Endodermal cell (in vitro differentiated cells): ENCODE results near the gene PLOD2. TPM values are rescaled to one million over a fixed set of nuclear protein-coding genes. Genes with fewer than 3 reads are reported as not detected.

Experiments
- DNase-seq: peaks from one replicate; pipeline ENCODE4 v3.0.0-alpha.2; 2017
- H3K27ac ChIP-seq: 2 replicates; pipeline ENCODE4 v1.5.1; 2013; ENCODE audit warnings: mild to moderate bottlenecking, low read depth, low read length, moderate library complexity
- H3K27me3 ChIP-seq: 2 replicates; pipeline ENCODE4 v1.6.1; 2013; ENCODE audit warnings: mild to moderate bottlenecking, low read length, moderate library complexity; ENCODE audit not compliant: insufficient read depth, control insufficient read depth, poor library complexity, severe bottlenecking
- H3K36me3 ChIP-seq: 2 replicates; pipeline ENCODE4 v1.7.0; 2013; ENCODE audit warnings: mild to moderate bottlenecking, low read length, moderate library complexity; ENCODE audit not compliant: control insufficient read depth, insufficient read depth
- H3K4me1 ChIP-seq: one replicate; pipeline ENCODE4 v1.7.0; 2013; ENCODE audit warnings: low read length; ENCODE audit not compliant: control insufficient read depth, insufficient read depth
- H3K4me3 ChIP-seq: 2 replicates; pipeline ENCODE4 v1.5.1; 2013; ENCODE audit warnings: mild to moderate bottlenecking, low read length, moderate library complexity
- H3K9ac ChIP-seq: 2 replicates; pipeline ENCODE4 v1.6.1; 2013; ENCODE audit warnings: mild to moderate bottlenecking, low read length, moderate library complexity; ENCODE audit not compliant: poor library complexity, severe bottlenecking; ENCODE audit errors: extremely low read depth
- H3K9me3 ChIP-seq: 2 replicates; pipeline ENCODE4 v1.6.1; 2013; ENCODE audit warnings: mild to moderate bottlenecking, low read length, moderate library complexity; ENCODE audit not compliant: control insufficient read depth
- H3K27ac Mint-ChIP-seq: 2 replicates; pipeline ENCODE4 v1.8.0; 2020; ENCODE audit warnings: mixed read lengths
- H3K27me3 Mint-ChIP-seq: 2 replicates; pipeline ENCODE4 v1.8.0; 2021; ENCODE audit warnings: mild to moderate bottlenecking, mixed read lengths; ENCODE audit not compliant: insufficient read depth
- H3K36me3 Mint-ChIP-seq: 2 replicates; pipeline ENCODE4 v1.8.0; 2020; ENCODE audit warnings: low read depth, mixed read lengths
- H3K4me1 Mint-ChIP-seq: 2 replicates; pipeline ENCODE4 v1.8.0; 2020; ENCODE audit warnings: mixed read lengths
- H3K4me3 Mint-ChIP-seq: 2 replicates; pipeline ENCODE4 v1.8.0; 2020; ENCODE audit warnings: mild to moderate bottlenecking, moderate library complexity, mixed read lengths
- H3K9me3 Mint-ChIP-seq: 2 replicates; pipeline ENCODE4 v1.8.0; 2020; ENCODE audit warnings: mild to moderate bottlenecking, mixed read lengths
- WGBS, 2 experiments: methylation state at CpG; one replicate each; pipeline versions ENCODE4 v1.1.5 to v1.1.7; 2013; ENCODE audit warnings: missing lambda C conversion rate in 2 of 2, mixed read lengths in 1 of 2; ENCODE audit not compliant: insufficient coverage in 1 of 2, insufficient read length in 1 of 2; 5-methylcytosine and 5-hydroxymethylcytosine counted together
- total RNA-seq, 2 donors: library from RNA; stranded (reverse); fragmentation: NEBNext Ultra II Directional in 1 of 2; extraction: Animal tissue kit (Norgen Biotek cat#: 25700) in 1 of 2; gene quantifications; 2 replicates in 1 of 2; 3 replicates in 1 of 2; pipeline ENCODE4 v1.2.1, GENCODE V29; 2021
- TF ChIP-seq, protein P1 (sequence below): fragments of 200-600 bp; sonication (generic); conservative IDR thresholded peaks from 2 replicates; pipeline ENCODE4 v1.5.0; 2021; ENCODE audit warnings: antibody characterized with exemption, mild to moderate bottlenecking

The PLOD2 gene
- total RNA-seq, 2 donors from 2014 or later, result 37.9 to 65.5 TPM

DNA sequence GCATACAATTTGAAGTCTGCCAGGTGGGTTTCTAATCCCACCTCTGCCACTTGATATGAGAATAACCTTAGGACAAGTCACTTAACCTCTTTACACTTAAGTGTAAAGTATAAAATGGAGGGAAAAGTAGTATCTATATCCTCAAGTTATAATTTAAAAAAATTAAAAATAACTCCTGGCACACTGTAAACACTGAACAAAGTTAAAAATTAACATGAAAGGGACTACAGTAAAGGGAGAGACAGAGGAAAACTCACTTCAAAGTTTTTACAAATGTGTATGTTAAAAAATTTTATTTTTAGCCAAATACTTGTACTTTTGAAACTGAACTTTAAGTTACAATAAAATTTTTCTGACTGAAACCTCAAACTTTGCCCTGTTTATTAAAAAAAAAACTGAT lies 49.6 kb downstream of the PLOD2 start:
- H3K9me3 Mint-ChIP-seq, result peaks cover 35% of the 10 kb centered on the region
- no peak overlapping the region for H3K27ac Mint-ChIP-seq
- Histone ChIP-seq H3K27me3 (no peaks in the 10 kb centered on the region), H3K27ac (no peak overlapping the region), H3K9me3 (peaks cover 30% of the 10 kb centered on the region), H3K4me1 (no peaks in the 10 kb centered on the region), H3K4me3 (no peak overlapping the region), H3K36me3 (peaks cover 16% of the 10 kb centered on the region), H3K9ac (no peak overlapping the region)
- no peaks in the 10 kb centered on the region for H3K27me3 Mint-ChIP-seq
- no peak for DNase-seq
- no peaks in the 10 kb centered on the region for H3K4me1 Mint-ChIP-seq
- peaks cover 49% of the 10 kb centered on the region for H3K36me3 Mint-ChIP-seq
- TF ChIP-seq, protein P1, sequence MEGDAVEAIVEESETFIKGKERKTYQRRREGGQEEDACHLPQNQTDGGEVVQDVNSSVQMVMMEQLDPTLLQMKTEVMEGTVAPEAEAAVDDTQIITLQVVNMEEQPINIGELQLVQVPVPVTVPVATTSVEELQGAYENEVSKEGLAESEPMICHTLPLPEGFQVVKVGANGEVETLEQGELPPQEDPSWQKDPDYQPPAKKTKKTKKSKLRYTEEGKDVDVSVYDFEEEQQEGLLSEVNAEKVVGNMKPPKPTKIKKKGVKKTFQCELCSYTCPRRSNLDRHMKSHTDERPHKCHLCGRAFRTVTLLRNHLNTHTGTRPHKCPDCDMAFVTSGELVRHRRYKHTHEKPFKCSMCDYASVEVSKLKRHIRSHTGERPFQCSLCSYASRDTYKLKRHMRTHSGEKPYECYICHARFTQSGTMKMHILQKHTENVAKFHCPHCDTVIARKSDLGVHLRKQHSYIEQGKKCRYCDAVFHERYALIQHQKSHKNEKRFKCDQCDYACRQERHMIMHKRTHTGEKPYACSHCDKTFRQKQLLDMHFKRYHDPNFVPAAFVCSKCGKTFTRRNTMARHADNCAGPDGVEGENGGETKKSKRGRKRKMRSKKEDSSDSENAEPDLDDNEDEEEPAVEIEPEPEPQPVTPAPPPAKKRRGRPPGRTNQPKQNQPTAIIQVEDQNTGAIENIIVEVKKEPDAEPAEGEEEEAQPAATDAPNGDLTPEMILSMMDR, result no peak
- no peak overlapping the region for H3K4me3 Mint-ChIP-seq

DNA sequence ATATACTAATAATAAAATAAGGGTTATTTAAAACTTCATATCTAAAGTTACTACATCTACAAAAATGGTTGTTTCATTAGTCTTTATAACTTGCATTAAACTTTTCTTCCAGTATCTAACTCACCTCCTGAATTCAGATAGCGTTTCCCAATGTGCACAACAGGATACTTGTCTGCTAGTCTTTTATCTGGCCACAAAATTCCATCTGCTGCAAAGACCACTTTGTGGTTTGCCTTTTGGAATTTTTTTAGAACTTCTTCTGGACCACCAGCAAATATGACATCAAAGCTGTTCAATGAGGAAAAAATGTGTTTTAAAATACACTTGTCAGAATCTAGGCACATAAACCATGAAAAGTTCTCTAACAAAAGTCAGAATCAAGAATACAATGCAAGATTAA lies 50.8 kb downstream of the PLOD2 start:
- Mint-ChIP-seq H3K4me1 (no peaks in the 10 kb centered on the region), H3K4me3 (no peak overlapping the region), H3K9me3 (peaks cover 24% of the 10 kb centered on the region), H3K36me3 (peaks cover 41% of the 10 kb centered on the region), H3K27me3 (no peaks in the 10 kb centered on the region), H3K27ac (no peak overlapping the region)
- Histone ChIP-seq H3K4me3 (no peak overlapping the region), H3K36me3 (peaks cover 11% of the 10 kb centered on the region), H3K9ac (no peak overlapping the region), H3K27me3 (no peaks in the 10 kb centered on the region), H3K4me1 (no peaks in the 10 kb centered on the region), H3K27ac (no peak overlapping the region), H3K9me3 (peaks cover 19% of the 10 kb centered on the region)
- TF ChIP-seq, protein P1, result no peak
- WGBS, 2 experiments, result 80 to 90% methylated on average over 1 of the region's 1 CpG
- no peak for DNase-seq

DNA sequence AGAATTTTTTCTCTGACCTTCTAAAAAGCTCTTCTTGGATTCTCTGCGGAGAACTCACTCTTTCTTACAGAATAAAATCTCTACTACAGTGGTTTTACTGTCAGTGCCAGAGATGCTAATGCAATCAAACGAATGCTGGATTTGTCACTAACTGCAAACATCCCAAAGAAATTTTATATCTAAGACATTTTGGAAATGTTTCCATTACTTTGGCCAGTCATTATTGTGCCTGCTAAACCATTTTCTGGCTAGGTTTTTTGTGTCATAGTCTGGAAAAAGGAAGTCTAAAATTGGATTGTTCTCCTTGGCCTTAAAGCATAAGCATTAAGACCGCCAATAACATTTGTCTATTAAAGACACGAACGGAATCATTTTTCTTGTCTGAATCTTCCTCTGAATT lies 54.0 kb downstream of the PLOD2 start:
- H3K36me3 ChIP-seq, result peaks cover 23% of the 10 kb centered on the region
- WGBS, 2 experiments, result 91 to 95% methylated on average over 5 of the region's 5 CpGs
- Mint-ChIP-seq H3K4me3 (no peak overlapping the region), H3K27me3 (no peaks in the 10 kb centered on the region), H3K27ac (no peak overlapping the region), H3K9me3 (no peaks in the 10 kb centered on the region), H3K4me1 (no peaks in the 10 kb centered on the region), H3K36me3 (peaks cover 25% of the 10 kb centered on the region)
- H3K9ac ChIP-seq, result no peak overlapping the region
- no peaks in the 10 kb centered on the region for H3K4me1 ChIP-seq
- H3K27ac ChIP-seq, result no peak overlapping the region
- no peak overlapping the region for H3K4me3 ChIP-seq
- no peaks in the 10 kb centered on the region for H3K9me3 ChIP-seq
- TF ChIP-seq, protein P1, result no peak
- DNase-seq, result no peak
- H3K27me3 ChIP-seq, result no peaks in the 10 kb centered on the region
